NCI-H1105 (cell line): Measurements from ENCODE around the gene TRIP4.

Experiments used
- DNase-seq: peaks from one replicate; lab custom pipeline; 2025; lab: John Stamatoyannopoulos, UW

Gene TRIP4

DNA sequence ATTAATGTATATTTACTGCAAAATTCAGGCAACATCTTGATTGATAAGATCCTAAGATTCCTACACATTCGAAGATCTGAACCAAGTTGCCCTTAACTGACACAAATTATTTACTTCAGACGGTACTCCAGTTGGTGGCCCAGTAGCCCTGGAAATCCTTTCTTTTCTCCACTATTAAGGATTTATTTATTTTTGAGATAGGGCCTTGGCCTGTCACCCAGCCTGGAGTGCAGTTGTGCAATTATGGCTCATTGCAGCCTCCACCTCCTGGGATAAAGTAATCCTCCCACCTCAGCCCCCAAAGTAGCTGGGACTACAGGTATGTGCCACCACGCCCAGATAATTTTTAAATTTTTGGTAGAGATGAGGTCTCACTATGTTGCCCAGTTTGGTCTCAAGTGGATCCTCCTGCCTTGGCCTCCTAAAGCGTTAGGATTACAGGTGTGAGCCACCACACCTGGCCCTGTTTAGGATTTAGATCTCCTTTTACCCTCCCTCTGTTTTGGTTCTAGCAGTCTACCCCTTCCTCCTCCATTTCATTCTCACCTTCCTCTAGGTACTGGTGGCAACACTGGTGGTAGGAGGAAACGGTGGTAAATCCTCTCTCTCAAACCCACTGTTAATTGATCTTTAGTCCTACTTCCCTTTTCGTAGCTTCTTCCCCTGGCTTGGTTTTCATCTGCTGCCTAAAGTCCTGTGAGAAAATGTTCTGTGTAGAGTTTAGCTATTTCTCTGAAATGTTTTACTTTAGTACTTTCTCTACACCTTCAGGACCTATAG lies 60.1 kb downstream of the TRIP4 start:
- DNase-seq: no peak

DNA sequence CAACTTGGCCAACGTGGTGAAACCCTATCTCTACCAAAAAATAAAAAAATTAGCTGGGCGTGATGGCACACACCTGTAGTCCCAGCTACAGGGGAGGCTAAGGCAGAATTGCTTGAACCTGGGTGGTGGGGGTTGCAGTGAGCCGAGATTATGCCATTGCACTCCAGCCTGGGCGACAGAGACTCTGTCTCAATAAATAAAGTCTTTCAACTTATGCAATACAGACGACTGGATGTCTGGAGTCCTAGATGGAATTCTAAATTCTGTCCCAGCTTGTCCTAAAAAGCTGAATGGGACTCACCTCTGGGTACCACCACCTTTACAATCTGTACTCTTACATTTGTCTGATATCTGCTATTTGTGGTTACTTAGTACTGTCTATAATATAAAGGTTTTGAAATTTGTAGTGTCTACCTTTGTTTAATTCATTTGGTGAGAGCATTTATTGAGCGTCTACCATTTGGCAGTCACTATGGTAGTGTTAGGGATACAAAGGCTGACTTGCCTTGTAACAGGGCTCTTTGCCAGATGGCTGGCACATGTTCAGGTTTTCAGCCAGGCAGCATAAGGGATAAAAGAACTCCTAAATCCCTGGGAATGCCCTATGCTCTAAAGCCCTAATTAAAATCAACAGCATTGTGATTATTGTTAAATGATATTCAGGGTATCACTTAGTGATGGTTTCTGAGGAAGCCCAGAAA lies 65.5 kb downstream of the TRIP4 start:
- peak; percentile 89 for DNase-seq

DNA sequence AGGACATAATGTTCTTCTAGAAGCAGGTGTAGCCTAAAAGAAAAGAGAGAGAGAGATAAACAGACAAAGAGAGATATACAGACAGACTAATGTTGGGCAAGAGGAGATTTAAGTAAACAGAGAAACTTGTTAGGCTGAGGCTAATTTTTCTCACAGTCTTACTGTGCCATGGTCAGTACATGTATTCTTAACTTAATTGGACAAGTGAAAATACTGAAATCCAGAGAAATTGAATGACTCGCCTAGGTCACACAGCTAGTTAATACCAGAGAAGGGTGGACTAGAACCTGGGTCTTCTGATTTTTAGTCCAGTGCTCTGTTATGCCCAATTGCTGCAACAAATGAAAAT lies 66.0 kb downstream of the TRIP4 start:
- DNase-seq: no peak

DNA sequence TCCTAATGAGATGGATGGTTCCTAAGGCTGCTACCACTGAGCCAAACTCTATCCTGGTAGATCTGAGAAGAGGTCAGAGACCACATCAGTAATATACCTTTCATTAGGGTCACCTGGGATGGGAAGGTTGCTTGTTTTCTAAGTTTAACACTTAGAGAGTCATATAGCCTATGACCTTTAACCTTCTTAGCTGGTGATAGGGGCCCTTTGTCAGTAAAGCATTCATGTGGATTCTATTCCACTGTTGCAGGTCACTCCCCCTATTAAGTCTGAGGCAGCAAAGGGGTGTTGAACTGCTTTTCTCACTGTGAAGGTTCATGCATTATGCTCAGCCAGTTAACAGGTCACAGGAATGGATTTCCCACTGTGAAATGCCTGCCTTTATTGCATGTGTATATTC lies 66.6 kb downstream of the TRIP4 start:
- DNase-seq: no peak

DNA sequence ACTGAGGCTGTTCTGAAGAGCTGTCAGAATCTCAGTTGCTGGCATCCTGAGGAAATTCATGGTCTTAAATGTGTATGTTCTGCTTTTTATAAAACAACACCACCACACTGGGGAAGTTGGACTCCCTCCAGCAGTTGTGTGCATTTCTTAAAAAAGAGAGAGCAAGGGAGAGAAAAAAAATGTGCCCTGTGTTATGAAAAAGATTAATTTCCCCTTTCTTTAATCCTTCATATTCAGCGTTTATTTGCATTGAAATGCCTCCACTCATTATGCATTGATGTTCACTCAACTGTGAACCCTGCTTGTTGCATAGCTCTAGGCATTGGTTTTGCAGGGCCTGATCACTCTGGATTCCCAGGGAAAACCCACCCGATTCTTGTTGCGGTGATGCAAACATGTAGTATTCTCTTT lies 68.3 kb downstream of the TRIP4 start:
- no peak for DNase-seq

DNA sequence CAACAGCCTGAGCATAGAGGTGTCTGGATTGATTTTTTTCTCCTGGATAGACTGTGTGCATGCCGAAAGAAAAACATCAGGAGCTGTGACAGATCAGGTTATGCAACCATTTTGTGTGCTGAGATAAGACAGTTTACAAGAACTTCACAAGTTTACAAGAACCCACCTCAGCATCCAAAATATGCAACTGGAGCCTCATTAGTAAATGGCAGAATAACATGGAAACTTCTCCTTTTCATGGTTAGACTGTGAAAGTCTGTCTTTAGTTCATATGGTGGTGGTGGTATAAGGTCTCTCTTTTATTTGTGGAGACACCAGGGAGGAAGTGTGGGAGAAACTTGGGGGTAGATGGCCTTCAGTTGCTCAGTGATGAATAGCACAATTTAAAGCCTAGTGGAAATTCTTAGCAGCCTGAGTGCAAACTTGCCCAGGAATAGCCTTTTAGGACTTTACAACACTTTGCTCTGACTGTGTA lies 69.0 kb downstream of the TRIP4 start:
- DNase-seq: no peak

DNA sequence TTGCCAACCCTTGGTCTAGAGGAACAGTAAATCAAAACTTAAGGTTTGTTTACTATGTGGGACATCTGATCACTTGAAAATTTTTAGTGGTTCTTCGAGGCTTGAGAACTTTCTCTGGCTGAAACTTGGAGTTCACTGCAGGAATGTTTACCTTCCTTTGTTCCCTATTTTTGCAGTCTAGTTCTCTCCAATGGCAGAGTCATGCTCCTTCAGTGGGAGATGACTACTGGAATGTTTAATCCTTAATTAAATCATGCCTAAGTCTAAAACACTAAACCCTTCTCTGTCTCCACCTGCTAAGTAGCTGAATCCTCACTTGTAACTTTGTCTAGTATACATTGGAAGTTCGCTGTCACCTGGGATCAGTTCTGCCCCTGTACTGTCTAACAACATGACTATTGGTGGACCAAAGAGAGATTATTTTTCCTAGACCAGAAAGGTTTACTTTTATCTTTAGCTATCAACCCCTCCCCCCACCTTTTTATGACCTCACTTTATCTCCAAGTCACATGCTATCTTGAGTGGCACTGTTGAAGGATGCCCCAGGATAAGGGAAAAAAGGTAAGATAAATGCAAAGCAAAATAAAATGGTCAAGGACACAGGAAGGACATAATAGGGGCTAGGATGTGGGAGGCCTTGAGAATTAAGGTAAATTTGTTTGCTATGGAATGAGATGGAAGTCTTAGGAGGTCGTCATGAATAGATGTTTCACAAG lies 71.6 kb downstream of the TRIP4 start:
- DNase-seq: no peak

DNA sequence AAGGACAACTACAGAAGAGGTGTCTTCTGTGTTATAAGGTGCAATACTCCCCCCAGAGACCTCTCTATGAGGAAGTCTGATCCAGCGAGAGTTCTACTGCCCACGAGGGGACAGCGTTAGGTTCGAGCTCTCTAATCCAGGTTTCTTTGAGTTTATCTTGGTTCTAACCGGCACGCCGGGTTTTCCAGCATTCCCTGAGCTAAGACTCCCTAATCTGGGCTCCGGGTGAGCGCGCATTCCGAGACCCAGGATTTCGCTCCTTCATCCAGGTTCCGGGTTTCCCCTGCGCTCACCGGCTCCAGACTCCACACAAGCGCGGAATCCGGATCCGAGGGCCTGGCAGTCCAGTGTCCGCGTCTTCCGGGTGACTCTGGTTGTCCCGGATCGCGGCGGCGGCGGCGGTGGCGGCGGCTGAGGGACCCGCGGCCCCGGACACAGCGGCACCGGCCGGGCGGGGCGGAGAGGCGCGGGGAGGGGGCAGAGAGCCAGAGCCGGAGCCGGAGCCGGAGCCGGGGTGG lies 72.6 kb downstream of the TRIP4 start, which contains the start of gene ZNF609:
TSS of gene ZNF609 (plus strand) at position 373 of the 518 bp plus-strand sequence. CDS start 38,842 bp downstream, outside the sequence.
- peak; percentile 97 for DNase-seq

DNA sequence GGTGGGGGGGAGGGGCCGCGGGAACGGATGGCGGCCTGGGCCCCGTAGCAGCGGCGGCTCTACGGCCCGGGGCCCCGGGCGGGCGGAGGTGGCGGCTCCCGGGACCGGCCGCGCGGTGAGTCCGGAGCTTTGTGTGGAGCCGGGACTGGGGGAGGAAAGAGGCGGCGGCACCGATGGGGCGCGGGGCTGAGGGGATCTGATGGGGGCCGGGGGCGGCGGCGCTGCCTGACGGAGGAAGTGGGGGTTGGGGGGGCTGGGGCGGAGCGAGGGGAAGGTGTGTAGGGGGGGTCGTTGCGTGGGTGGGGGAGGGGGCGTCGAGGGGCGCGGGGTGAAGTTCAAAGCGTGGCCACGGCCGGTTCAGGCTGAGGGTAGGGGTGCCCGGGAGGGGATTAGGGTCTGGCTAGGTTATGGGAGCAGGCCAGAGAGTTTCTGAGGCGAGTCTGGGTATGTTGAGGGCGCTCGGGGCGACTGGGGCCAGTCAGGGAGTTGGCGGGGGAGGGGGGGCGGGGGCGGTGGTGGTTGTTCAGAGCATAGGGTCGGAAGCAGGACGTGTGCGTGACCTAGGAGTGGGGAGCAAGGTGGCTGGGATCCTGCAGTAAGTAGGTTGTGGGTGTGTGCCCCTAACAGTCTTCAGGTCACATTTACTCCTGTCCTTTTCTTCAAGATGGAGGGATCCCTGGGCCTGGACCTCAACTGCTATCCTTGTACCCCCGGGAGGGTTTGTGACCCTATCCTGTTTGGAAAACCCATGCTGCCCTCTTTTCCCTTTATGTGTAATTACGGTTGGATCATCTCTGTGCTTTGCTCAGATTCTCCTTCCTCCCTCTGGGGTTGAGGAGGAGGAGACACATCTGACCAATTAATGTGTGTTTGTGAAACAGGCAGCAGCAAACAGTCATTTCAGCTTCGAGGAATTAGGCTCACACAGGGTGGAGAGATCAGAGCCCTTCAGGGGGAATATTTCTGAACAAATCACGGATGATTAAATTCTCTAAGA lies 73.4 kb downstream of the TRIP4 start:
- peak; percentile 64 for DNase-seq

DNA sequence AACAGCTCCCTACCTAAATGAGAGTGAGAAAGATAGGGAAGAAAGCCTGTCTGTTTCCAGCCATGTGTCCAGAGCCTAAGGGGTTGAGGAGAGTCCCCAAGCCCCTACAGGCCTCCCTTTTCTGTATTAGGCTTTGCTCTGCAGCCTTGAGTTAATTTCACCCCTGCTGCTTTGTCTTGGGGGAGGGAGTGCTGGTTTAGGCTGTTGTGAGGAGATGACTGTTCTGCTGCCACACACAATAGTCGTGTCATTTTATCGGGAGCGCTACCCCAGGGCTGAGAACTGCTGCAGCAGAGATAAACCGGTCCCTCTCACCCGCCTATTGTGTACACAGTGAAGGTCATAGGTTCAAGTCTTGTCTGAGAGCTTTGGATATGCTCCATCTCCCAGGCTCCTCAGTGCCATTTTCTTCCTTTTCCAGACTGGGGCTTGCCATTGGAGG lies 74.1 kb downstream of the TRIP4 start:
- DNase-seq: peak; percentile 44

DNA sequence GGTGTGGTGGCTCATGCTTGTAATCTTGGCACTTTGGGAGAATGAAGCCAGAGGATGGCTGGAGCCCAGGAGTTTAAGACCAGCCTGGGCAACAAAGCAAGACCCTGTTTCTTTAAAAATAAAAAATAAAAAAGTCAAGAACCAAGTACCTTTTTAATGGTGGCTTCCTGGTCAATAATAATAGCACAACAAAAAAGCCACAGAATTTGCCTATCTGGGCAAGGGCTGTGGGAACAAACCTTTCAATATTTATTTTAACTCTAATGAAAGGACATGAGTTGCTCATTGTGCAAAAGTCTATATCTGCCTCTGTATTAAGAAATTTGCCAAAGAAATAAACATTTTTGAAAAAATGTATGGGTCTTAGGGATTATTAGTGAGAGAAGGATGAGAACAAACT lies 74.9 kb downstream of the TRIP4 start:
- no peak for DNase-seq

DNA sequence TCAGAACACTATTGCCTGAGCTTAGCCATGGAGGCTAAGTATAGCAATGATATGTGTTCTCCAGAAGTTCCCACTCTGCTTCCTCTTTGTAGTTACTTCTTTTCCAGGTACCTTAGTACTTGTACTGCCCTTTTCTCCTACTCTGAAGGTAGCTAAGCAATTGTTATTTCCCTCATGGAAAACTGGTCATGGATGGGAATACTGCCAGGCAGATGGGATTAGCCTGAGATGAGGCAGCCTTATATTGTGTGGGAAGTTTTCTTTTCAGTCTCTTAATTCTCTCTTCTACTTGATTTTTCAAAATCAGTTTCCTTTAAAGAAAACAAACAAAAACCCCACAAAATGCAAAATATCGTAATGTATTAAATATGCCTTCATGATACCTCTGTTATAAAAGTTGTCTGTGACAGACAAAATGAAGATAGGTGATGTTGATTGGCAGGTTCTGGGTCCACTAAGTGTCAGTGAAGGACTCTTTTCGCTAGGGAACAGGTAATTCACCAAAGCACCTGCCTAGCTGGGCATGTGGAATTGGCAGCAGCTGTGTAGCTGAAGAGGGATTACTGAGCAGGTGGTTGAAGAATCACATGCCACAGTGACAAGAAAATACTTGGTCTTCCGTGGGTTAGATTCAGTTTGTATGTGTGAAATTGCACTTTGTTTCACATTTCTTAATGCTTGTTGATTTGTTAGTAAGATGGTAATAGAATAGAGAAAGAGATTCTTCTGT lies 76.8 kb downstream of the TRIP4 start:
- DNase-seq: peak; percentile 95

DNA sequence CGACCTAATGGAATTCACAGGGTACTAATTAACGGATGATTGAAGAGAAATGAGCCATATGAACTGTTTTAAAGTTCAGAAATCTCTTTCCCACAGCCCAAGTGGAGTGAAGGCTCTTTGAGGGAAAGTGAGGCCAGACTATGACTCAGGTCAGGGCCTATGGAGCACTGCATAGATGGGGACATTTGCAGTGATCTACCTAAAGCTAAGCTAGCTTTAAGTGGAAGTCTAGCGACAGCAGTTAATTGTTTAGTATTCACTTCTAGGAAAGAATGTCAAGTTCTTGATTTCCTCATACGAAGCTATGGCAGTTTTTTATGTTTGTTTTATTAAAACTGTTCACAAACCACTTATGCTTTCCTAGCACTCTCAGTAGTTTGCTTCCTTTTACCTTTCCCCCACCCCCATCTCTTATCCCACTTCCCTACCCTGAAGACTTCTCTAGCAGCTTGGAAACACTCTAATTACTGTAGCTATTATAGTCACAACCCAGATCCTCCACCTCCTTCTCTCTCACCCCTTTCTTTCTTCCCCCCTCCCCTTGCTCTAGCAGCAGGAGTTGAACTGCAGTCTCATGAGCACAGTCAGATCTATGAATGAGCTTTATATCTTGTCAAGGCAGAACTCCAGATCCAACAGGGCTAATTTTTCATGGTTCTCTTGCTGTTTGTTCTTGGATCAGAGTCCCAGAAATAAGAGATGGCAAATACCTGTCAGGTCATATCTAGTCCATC lies 78.9 kb downstream of the TRIP4 start:
- no peak for DNase-seq

DNA sequence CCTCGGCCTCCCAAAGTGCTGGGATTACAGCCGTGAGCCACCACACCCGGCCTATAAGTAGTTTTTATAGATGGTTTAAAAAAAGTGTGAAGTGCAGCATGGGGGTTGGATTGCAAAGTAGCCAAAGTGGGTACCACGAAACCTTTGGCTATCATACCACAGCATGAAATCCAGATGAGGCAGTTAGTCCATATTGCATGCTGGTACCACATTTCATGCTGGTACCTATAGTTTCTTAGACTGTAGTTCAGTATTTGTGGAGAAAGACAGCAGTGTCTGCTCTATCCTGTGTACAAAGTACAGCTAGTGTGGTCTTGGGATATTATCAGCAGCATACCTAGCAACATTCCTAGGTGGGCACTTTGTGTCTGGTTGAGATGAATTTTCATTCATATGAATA lies 84.5 kb downstream of the TRIP4 start:
- no peak for DNase-seq

DNA sequence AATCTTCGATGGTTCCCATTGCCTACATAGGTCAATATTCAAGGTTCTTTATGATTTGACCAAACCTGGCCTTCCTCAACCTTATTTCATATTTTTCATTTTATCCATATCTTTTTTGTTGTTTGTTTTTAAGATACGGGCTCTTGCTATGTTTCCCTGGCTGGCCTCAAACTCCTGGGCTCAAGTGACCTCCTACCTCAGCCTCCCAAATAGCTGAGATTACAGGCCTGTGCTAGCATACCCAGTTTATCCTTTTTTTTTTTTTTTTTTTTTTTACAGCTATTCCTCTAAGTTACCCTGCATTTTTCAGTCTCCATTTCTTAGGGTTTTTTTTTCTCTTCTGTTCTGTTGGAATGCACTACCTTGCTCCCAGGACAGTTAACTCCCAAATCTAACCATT lies 87.2 kb downstream of the TRIP4 start:
- no peak for DNase-seq

DNA sequence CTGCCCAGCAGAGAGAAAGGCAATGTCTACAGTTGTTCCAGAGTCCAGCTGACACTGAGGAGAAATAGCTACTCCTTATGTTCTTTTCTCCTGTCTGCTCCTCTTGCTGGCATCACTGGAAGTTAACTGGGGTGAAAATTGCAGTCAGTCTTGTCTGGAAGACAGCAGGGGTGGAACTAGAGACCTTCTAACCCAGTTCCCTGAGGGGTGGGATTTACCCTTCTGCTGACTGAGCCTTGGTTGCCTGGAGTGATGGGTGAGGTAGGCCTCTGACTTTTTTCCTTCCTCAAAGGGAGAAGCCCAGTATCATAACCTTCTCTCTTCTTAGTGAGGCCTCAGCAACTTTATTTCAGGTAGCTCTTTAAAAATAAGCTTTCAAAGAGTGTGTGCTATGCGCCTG lies 88.9 kb downstream of the TRIP4 start:
- no peak for DNase-seq

DNA sequence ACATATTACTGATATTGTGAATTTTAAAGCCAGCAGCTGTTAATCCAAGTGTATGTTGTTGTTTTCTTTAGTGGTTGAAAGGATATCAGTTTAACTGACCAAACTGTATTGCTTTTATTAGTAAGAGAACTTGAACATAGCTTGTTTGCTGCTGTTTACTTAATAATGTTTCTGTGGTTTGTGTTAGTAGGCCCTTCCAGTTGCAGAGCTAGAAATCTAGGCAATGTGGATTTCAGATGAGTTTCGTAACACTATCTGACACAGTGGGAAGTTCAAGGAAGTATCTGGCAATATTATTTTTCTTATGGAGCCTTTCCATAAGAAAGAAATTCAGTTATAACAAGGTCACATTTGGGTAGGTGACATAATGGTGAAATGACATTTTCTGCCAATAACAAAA lies 91.2 kb downstream of the TRIP4 start:
- no peak for DNase-seq

DNA sequence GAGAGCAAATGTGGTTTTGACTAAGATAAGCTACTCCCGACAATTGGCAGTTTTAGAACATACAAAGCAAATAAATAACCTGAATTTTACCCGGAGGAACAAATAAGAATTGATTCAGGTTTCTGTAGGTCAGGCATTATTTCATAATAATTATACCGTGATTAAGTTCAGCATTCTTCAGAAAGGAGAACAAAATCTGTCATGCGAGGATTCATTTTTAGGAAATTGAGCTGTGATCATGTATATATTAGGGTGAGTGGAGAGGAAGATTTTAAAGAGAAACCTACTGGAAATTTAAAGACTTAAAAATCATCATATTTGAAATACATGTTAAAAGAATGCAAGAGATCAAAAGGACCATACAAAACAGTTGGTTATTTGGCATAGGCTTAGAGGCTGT lies 93.3 kb downstream of the TRIP4 start:
- no peak for DNase-seq

DNA sequence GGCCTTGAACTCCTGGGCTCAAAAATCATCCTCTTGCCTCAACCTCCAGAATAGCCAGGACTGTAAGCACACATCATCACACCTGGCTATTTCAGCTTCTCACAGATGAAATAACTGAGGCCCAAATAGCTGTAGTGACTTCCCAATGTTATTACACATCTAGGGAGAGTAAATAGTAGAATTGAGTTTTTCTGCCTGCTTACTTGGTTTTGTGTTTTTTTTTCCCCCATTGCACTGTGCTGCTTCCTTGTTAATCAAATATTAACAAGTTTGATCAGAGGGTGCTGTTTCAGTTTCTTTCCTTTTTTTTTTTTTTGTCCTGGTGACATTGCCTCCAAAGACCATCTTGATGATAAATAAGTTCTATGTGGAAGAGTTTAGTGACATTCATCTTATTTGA lies 96.1 kb downstream of the TRIP4 start:
- DNase-seq: no peak

DNA sequence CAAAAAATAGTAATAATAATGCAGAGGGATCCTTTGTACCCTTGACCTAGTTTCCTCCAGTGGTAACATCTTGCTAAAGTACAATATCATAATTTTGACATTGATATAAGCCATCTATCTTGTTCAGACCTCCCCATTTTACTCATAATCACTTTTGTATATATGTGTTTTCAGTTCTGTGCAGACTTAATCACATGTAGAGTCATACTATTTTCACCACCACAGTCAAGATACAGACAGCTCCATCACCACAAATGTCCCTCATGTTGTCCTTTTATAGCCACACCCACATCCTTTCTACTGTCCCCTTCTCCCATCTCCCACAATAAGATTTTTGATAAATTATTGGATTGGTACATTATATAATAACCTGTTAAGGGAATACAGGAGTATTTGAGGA lies 98.2 kb downstream of the TRIP4 start:
- DNase-seq: no peak
